NT2/D1 (cell line): Measurements from ENCODE around the gene NRG2.

Experiments
- DNase-seq: peaks from one replicate; pipeline ENCODE4 v3.0.0-alpha.2; 2011; ENCODE audit warnings: low read depth, low spot score
- H3K27me3 ChIP-seq: 2 replicates; pipeline ENCODE4 v1.6.0; 2011; ENCODE audit warnings: mild to moderate bottlenecking; ENCODE audit not compliant: insufficient read length, insufficient read depth
- H3K36me3 ChIP-seq: 2 replicates; pipeline ENCODE4 v1.6.1; 2011; ENCODE audit warnings: mild to moderate bottlenecking, low read length, mixed read lengths; ENCODE audit not compliant: insufficient read depth, insufficient read length
- H3K4me1 ChIP-seq: 2 replicates; pipeline ENCODE4 v1.5.1; 2011; ENCODE audit not compliant: insufficient read depth, insufficient read length
- H3K4me3 ChIP-seq: 2 replicates; pipeline ENCODE4 v1.5.1; 2011; ENCODE audit warnings: low read depth; ENCODE audit not compliant: insufficient read length
- H3K9ac ChIP-seq: 2 replicates; pipeline ENCODE4 v1.6.0; 2011; ENCODE audit warnings: low read depth; ENCODE audit not compliant: insufficient read length
- H3K9me3 ChIP-seq: 2 replicates; pipeline ENCODE4 v1.5.1; 2011; ENCODE audit warnings: mild to moderate bottlenecking, low read length; ENCODE audit not compliant: insufficient read depth
- SUZ12 ChIP-seq: IDR thresholded peaks from 2 replicates; pipeline ENCODE4 v1.6.1; 2011; ENCODE audit not compliant: insufficient read length, insufficient read depth; ENCODE audit errors: extremely low read depth
- YY1 ChIP-seq: IDR thresholded peaks from 2 replicates; pipeline ENCODE4 v1.6.1; 2011; ENCODE audit not compliant: insufficient read length, insufficient read depth
- ZNF274 ChIP-seq: IDR thresholded peaks from 2 replicates; pipeline ENCODE4 v1.6.1; 2011; ENCODE audit warnings: mild to moderate bottlenecking, low read depth, low read length

The NRG2 gene

DNA sequence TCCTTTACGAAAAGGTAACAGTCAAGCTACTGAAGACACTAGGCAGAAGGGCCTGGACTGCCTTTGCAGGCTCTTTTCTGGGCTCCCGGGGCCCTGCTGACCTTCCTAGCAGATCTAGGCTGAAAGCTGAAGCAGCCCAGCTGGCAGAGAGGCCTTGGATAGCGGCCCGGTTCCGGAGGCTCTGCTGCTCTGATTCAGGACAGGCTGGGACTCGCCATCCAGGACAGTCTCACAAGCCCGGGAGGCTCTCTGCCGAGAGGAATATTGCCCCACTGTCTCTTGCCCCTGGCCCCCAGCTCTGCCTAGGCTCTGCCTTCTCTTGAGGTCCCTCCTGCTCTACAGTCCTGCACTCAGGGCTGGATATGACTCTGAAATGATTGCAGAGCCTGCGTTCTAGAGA lies 179.7 kb downstream of the NRG2 start:
- H3K27me3 ChIP-seq: no peaks in the 10 kb centered on the region
- no peak overlapping the region for H3K4me3 ChIP-seq
- H3K9me3 ChIP-seq: no peaks in the 10 kb centered on the region
- peaks cover 5% of the 10 kb centered on the region for H3K4me1 ChIP-seq
- no peak for TF ChIP-seq SUZ12
- no peak for TF ChIP-seq ZNF274
- no peak for TF ChIP-seq YY1
- H3K9ac ChIP-seq: no peak overlapping the region
- no peaks in the 10 kb centered on the region for H3K36me3 ChIP-seq
- DNase-seq: no peak

GRCh38 chr5:139862803-139863202 lies 180.3 kb downstream of the NRG2 start:
- Histone ChIP-seq H3K4me3 (no peak overlapping the region), H3K4me1 (peaks cover 5% of the 10 kb centered on the region), H3K9ac (no peak overlapping the region), H3K36me3 (no peaks in the 10 kb centered on the region), H3K27me3 (no peaks in the 10 kb centered on the region), H3K9me3 (no peaks in the 10 kb centered on the region)
- TF ChIP-seq SUZ12 (no peak), YY1 (no peak), ZNF274 (no peak)
- no peak for DNase-seq

- DNase-seq: no peak
- Histone ChIP-seq H3K4me1 (peaks cover 5% of the 10 kb centered on the region), H3K4me3 (no peak overlapping the region), H3K9ac (no peak overlapping the region), H3K9me3 (no peaks in the 10 kb centered on the region), H3K36me3 (no peaks in the 10 kb centered on the region), H3K27me3 (no peaks in the 10 kb centered on the region)
- TF ChIP-seq SUZ12 (no peak), ZNF274 (no peak), YY1 (no peak)
Measured at GRCh38 chr5:139862313-139862712, 180.8 kb downstream of the NRG2 start.

- H3K36me3 ChIP-seq: no peaks in the 10 kb centered on the region
- peaks cover 2% of the 10 kb centered on the region for H3K27me3 ChIP-seq
- no peak overlapping the region for H3K9ac ChIP-seq
- TF ChIP-seq ZNF274: no peak
- TF ChIP-seq SUZ12: no peak
- TF ChIP-seq YY1: no peak
- H3K4me3 ChIP-seq: no peak overlapping the region
- H3K4me1 ChIP-seq: peaks cover 5% of the 10 kb centered on the region
- no peaks in the 10 kb centered on the region for H3K9me3 ChIP-seq
- DNase-seq: no peak
Measured at GRCh38 chr5:139861889-139862207, 181.3 kb downstream of the NRG2 start.

DNA sequence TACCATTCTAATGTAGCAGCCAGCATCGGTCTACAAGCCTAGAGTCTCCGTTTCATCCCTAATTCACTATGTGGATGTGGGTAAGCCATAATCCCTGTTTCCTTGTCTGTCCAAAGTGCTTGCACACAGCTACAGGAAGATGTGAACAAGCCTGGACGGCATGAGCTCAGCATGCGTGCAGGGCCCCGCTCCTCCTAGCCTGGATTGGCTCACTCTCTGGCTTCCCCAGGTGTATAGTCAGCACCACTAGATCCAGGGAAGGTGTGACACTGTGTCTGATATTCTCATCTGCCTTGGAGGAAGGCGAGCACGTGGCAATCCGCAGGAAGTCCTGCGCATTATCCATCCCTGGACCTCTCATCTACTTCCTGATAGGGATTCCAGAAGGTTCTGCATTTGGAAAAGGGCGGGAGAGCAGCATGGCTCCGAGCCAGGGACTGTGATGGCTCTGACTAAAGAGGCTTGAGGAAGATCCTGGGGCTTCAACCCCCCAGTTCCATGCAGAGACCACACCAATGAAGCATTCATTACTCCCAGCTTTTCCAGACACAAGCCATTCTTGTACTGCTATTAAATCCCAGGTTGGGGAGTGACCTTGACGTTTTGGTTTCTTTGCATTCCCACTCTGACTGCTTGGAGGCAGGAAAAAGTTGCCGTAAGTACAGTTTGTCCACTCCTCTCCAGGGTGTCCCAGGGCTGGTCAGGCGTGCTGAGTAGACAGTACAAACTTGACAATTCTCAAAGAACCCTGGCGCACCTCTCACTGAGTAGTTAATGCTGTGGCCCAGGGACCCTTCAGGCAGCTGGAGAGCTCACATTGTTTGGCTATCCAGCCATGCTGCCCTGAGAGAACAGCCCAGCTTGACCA lies 181.8 kb downstream of the NRG2 start:
- no peak for DNase-seq
- TF ChIP-seq SUZ12 (no peak), YY1 (no peak), ZNF274 (no peak)
- Histone ChIP-seq H3K4me3 (no peak overlapping the region), H3K4me1 (peaks cover 5% of the 10 kb centered on the region), H3K9ac (no peak overlapping the region), H3K27me3 (peaks cover 4% of the 10 kb centered on the region), H3K9me3 (no peaks in the 10 kb centered on the region), H3K36me3 (no peaks in the 10 kb centered on the region)

DNA sequence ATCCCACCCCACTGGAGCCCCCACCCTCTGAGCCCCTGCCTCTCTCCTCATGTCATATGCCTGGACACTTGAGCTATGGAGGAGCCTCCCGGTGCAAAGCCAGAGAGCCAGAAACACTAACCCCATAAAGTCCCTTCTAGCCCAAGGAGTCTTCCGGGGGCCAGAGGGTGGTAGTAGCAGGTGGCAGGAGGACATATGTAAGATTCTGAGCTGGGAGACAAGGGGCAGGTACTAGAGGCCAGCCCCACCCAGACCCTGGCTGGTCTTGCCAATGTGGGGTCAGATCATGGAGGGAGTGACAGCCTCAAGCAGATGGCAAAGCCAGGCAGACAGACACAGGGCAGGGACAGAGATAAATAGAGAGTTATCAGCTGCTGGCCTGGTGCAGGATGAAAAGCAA lies 184.1 kb downstream of the NRG2 start:
- Histone ChIP-seq H3K4me3 (no peak overlapping the region), H3K9me3 (no peaks in the 10 kb centered on the region), H3K36me3 (no peaks in the 10 kb centered on the region), H3K27me3 (peaks cover 4% of the 10 kb centered on the region), H3K4me1 (peaks cover 5% of the 10 kb centered on the region), H3K9ac (no peak overlapping the region)
- DNase-seq: no peak
- TF ChIP-seq SUZ12: no peak

DNA sequence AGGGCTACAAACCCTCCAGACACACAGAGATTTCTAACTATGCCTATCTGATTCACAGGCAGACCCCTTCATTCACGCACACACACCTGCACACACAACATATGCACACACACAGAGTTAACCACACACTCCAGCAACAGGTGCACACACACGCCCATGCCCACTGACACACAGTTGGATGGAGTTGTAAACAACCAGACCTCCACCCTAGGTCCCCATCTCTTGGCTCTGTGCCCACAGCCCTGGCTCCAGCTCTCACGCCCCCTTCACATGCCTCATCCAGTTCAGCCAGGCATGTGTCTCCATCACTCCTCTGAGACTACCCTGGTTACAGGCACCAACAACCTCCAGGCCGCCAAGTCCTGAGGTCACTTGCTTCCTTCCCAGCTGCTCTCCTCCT lies 186.4 kb downstream of the NRG2 start:
- Histone ChIP-seq H3K4me3 (no peak overlapping the region), H3K4me1 (no peaks in the 10 kb centered on the region), H3K9ac (no peak overlapping the region), H3K36me3 (no peaks in the 10 kb centered on the region), H3K9me3 (no peaks in the 10 kb centered on the region), H3K27me3 (peaks cover 4% of the 10 kb centered on the region)
- TF ChIP-seq ZNF274 (no peak), YY1 (no peak), SUZ12 (no peak)
- no peak for DNase-seq
